KOPT-K1 (cell line): Measurements from ENCODE around the gene SPTBN4.
"Not testable (repeated sequence)": the region's sequence is repeated elsewhere in the genome, so short reads cannot be mapped to it uniquely, and the experiment has no call there.

Source experiments
- H3K27ac ChIP-seq: fragments of 200-600 bp; sonication (generic); 2 replicates; pipeline ENCODE4 v1.5.1; 2016; ENCODE audit warnings: antibody characterized with exemption, mild to moderate bottlenecking, low read depth, low read length; ENCODE audit not compliant: poor library complexity, severe bottlenecking
- H3K36me3 ChIP-seq: fragments of 200-600 bp; sonication (generic); 2 replicates; pipeline ENCODE4 v1.5.1; 2017; ENCODE audit warnings: antibody characterized with exemption, mild to moderate bottlenecking, low read length, moderate library complexity; ENCODE audit not compliant: insufficient read depth
- H3K9me3 ChIP-seq: fragments of 200-600 bp; sonication (generic); 2 replicates; pipeline ENCODE4 v1.5.1; 2017; ENCODE audit warnings: antibody characterized with exemption, low read length, mild to moderate bottlenecking; ENCODE audit not compliant: insufficient read depth, poor library complexity, severe bottlenecking

The SPTBN4 gene

DNA sequence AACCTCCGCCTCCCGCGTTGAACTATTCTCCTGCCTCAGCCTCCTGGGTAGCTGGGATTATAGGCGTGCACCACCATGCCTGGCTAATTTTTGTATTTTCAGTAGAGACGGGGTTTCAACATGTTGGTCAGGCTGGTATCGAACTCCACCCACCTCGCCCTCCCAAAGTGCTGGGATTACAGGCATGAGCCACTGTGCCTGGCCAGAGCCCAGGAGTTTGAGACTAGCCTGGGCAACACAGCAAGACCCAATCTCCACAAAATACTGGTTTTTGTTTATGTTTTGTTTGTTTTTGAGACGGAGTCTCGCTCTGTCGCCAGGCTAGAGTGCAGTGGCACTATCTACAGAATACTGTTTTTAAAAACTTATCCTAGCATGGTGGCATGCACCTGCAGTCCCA is 36.6 kb upstream of the SPTBN4 start:
- H3K36me3 ChIP-seq, H3K9me3 ChIP-seq, H3K27ac ChIP-seq: not testable (repeated sequence)

DNA sequence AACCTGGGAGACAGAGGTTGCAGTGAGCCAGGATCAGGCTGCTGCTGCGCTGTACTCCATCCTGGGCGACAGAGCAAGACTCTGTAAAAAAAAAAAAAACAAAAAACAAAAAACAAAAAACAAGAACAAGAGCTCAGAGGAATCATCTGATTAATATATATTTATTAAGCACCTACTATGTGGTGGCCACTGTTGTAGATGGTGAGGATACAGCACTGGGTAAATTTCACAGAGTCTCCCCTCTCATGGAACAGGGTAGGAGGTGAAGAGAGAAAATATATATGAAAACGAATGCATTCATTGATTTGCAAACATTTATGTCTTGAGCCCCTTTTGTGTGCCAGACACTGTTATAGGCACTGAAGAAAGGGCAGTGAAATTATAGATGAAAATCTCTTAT is 35.1 kb upstream of the SPTBN4 start:
- H3K27ac ChIP-seq: no peak overlapping the region

DNA sequence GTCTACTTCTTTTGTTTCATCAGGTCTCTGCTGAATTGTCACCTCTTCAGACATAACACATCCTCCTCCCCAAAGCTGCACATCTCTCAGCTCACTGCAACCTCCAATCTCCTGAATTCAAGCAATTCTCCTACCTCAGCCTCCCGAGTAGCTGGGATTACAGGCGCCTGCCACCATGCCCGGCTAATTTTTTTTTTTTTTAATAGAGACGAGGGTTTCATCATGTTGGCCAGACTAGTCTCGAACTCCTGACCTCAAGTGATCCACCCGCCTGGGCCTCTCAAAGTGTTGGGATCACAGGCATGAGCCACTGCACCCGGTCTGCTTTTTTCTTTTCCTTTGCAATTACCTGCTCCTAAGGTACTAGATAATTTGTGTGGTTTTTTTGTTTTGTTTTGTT is 34.0 kb upstream of the SPTBN4 start:
- H3K27ac ChIP-seq, H3K36me3 ChIP-seq, H3K9me3 ChIP-seq: not testable (repeated sequence)

More for the DNA sequence above, 35.1 kb upstream of the SPTBN4 start:
- Histone ChIP-seq H3K36me3 (no peaks in the 10 kb centered on the region), H3K9me3 (no peaks in the 10 kb centered on the region)

DNA sequence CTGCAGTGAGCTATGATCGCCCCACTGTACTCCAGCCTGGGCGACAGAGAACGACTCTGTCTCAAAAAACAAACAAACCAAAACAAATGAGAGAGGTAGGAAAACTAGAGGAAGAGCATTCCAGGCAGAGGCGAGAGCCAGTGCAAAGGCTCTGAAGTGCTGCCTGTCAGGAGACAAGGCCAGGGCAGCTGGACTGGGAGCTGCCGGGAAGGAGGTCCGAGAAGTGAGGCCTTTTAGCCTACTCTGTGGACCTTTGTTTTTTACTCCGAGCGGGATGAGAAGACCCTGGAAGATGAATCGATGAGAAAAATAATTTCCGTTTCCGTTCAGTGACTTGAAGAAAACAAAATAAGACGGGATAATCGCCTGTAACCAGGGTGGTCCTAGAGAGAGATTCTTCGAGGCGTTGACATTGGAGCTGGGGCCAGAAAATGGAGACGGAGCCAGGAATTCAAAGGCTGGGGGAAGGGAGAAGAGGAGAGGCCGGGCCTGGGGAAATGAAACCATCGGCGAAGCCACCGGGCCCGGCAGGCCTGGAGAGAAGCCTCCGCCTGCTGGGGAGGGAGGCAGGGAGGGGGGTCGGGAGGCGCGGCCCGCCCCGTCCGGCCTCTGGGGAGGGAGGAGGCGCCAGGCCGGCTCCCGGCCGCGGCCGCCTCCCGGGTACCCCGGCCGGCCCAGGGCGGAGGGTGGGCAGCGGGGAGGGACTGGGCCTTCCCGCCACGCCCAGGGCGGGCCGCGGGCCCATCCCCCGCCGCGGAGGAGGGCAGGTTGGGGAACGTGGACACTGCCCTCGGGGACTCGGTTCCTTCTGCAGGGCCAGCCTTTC is 33.2 kb upstream of the SPTBN4 start:
- Histone ChIP-seq H3K27ac (no peak overlapping the region), H3K9me3 (no peaks in the 10 kb centered on the region), H3K36me3 (no peaks in the 10 kb centered on the region)

DNA sequence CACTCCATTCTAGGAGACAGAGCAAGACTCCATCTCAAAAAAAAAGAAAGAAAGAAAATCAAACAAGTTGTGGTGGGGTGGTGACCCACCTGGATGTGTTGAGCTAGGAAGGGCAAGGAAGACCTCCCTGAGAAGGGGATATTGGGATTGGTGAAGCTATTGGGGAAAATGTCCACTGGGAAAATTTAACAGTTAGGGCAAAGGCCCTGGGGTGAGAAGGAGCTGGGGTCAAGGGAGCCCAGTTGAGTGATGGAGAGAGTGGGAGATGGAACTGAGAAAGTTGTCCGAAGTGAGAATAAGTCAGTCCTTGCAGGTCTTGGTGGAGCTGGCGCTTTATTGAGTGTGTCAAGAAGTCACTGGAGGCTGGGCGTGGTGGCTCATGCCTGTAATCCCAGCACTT is 28.5 kb upstream of the SPTBN4 start:
- no peaks in the 10 kb centered on the region for H3K9me3 ChIP-seq
- peaks cover 17% of the 10 kb centered on the region for H3K36me3 ChIP-seq
- H3K27ac ChIP-seq: no peak overlapping the region

DNA sequence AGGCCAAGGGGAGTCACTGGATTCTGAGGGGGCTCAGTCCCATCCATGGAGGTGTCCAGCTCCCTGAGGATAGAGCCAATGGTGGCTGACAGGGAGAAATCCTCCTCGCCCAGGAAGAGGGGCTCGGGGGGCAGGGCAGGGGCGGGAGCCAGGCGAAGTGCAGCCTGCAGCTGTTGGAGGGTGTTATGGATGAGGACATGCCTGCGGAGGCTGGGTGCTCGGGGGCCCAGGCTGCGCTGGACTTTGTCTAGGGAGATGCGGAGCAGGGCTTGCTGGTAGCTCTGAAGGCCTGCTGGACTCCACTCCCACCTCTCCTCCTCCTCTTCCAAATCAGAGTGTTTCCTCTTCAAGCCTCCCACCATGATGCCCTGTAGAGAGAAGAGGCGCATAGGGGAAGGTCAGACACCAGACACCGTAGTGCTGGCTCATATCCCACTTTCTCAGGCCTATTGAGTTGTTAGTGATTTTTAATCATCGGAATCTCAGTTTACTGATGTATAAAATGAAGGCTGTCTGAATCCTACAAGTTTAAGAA is 25.0 kb upstream of the SPTBN4 start:
- no peaks in the 10 kb centered on the region for H3K9me3 ChIP-seq
- H3K36me3 ChIP-seq: peaks cover 17% of the 10 kb centered on the region
- no peak overlapping the region for H3K27ac ChIP-seq

DNA sequence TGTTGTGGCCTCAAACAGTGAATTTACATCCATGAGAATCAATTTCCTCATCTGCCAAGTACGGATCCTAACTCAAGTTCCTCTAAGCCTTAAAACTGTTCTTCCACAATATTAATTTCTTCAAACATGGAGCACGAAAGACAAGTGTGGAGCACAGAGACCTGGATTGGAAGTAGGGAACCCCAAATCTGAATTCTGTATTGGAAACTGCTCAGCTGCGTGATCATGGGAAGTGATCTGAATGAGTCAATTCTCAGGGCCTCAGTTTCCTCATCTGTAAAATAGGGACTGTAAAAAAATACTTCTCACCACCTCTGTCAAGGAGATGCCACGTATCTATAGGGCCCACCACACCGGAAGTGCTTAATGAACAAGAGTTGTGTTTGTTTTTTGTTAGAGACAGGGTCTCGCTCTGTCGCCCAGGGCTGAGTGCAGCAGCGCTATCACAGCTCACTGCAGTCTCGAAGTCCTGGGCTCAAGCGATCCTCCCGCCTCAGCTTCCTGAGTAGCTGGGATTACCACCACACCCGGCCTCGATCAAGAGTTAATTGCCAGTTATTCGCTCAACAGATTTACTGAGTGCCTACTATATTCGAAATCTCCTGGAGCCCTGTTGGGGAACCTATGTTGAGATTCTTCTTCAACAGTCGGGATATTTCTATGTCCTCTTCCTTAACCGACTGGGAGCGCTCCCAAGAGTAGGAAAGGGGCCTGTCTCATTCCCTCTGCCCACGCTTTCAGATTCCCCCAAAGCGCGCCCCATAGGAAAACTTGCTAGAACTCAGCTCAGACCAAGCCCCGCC is 24.3 kb upstream of the SPTBN4 start:
- H3K9me3 ChIP-seq: no peaks in the 10 kb centered on the region
- peaks cover 17% of the 10 kb centered on the region for H3K36me3 ChIP-seq
- H3K27ac ChIP-seq: peak overlapping the region; percentile 63

DNA sequence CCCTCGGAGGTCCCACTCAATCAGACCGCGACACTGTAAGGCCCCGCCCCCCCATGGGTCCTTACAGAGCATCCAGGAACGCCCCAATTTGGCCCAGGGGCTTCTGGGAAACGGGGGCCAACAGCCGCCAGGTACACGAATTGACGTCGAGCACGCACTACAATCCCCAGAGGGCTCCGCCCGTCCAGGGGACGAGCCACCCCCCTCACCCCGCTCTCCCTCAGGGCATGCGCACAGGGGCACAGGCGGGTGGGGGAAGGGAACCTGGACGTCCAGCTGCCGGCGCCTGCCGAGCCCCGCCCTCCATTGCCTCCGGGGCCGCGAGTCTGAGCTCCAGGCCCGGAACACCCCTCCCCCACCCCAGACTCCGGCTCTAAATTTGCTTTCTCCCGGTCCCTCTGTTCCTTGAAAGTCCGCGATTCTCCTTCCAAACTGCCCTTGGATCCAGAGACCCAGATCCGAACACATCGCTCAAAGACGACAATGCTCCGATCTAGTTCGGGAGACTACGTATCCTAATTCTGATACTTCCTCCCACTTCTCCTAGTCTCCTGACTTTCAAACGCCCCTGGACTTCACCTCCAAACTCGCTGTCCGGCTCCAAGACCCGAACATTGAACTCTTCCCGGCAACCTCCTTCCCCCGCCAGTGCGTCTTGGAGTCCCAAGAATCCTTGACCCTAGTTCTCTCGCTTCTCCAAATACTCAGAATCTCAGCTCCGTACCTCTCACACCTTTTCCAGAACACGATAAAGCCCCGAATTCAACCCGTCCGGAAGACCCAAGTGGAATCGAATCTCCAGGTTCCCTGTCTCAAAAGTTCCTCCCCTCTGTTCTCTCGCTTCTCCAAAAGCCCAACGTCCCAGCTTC is 23.4 kb upstream of the SPTBN4 start:
- H3K9me3 ChIP-seq: no peaks in the 10 kb centered on the region
- peak overlapping the region; percentile 80 for H3K27ac ChIP-seq
- peaks cover 17% of the 10 kb centered on the region for H3K36me3 ChIP-seq

DNA sequence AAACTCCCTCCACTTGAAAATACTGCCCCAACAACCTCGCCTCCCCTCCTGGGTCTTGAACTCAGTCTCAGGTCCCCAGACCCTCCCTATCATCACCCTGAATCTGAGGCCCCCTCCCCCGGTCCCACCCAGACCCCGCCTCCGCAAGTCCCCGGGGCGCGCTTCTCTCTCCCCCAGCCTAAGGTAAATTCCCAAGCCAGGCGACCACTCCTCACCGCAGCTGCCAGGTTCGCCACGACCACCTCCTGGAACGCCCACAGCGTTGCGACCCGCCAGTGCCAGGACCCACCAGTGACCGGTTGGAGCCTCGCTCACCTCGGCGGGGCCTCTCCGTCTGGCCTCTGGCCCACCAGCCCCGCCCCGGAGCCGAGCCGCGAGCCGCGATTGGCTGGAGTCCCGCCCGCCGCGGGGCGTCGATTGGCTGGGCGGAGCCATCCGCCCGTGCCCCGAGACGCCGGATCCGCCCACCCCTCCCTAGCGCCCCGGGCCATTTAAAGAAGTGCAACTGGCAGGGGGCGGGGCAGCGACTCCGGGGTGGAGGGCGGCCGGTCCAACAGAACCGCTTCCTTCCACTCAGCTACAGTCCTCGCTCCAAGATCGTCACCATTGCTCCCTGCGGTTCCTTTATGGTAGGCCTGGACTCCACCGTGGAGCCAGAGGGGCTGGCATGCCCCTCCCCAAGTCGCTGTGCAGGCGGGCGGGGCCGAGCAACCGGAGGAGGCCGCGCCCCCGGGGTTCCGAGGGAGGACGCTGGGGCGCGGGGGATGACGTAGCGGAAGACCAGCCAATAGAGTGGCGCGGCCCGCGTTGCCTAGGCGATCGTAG is 22.6 kb upstream of the SPTBN4 start, which contains the start of gene SERTAD3:
TSS of gene SERTAD3 (minus strand) at position 336 of the 825 bp plus-strand sequence. CDS start 2,255 bp downstream, outside the sequence.
- Histone ChIP-seq H3K36me3 (peaks cover 17% of the 10 kb centered on the region), H3K27ac (peak within 1 kb of the TSS; percentile 80), H3K9me3 (no peaks in the 10 kb centered on the region)

DNA sequence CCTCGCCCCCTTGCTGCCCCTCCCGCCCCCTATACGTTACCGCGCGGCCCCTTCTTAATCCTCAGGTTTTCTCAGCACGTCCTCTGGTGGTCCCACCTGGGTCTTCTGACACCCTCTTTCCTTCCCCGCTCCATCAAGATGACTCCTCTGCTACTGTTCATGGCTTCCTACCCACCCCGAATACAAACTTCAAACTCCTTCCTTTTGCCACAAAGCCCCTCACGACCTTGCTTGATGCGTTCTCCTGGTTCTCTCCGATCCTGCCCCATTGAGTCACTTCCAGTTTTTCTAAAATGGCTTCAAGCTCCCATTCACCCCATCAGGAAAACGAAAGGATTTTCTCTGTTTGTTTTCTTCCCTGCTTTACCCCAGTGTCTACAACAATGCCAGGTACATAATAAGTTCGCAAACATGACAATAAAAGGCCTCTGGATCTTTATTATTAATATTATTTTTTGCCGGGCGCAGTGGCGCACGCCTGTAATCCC is 21.9 kb upstream of the SPTBN4 start:
- Histone ChIP-seq H3K9me3 (no peaks in the 10 kb centered on the region), H3K27ac (peak overlapping the region; percentile 80), H3K36me3 (peaks cover 17% of the 10 kb centered on the region)

DNA sequence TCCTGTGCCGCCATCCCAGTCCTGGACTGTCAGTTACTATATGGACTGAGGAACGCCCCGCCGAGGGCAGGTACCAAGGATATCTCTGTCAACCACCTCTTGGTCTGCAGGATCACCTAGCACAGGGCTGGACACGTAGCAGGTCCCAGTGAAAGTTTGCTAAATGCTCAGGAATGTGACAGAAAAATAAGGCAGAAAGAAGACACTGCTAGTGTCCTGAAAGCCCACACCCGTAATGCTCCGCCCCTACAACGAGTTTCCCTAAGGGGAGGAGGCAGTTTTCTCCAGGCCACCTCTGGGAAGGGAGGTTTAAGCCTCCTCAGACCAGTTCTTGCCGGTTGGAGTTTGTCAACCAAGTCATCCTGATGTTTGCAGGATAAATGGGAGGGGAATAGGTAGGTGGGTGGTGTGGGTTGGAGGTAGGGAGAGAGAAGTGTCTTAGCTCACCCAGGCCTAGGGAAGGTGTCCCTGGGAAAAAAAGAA is 21.0 kb upstream of the SPTBN4 start:
- Histone ChIP-seq H3K36me3 (peaks cover 10% of the 10 kb centered on the region; the same call in 1 of the 2 replicates), H3K27ac (no peak overlapping the region), H3K9me3 (no peaks in the 10 kb centered on the region)

DNA sequence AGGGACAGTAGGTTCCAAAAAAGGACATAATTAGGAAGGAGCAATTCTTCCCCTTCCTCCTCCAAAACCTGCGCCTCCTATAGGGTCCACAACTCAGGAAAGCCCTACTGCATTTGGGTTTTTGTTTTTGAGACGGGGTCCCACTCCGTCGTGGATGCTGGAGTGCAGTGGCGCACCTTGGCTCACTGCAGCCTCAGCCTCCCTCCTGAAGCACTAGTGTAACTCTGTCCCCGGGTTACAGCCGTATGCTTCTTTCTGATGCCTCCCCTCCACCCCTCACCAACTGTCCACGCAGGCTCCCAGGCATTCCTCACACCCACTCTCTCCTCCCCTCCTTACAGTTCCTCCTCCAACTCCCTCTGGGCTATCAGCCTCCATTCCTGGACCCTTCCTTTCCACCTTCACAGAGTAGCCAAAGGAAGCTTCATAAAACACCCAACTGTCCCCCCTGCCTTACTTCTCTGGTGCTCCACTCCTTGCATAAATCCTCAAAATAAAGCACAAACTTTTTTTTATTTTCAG is 20.5 kb upstream of the SPTBN4 start:
- no peaks in the 10 kb centered on the region for H3K9me3 ChIP-seq
- H3K36me3 ChIP-seq: peaks cover 5% of the 10 kb centered on the region; the same call in 1 of the 2 replicates
- H3K27ac ChIP-seq: no peak overlapping the region

DNA sequence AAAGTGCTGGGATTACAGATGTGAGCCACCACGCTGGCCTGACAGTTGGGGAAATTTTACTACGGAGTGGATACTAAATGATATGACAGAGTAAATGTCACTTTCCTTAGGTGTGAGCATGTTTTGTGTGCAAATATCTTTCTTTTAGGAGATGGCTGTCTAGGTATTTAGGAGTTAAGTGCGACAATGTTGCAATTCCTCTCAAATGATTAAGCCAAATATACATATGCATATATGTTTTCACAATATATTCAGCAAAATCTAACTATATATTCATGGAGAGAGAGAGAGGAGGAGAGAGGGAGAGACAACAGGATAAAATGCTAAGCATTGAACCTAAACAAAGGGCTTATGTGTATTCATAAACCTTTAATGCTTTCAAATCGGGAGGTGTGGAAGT is 17.3 kb upstream of the SPTBN4 start:
- H3K9me3 ChIP-seq: no peaks in the 10 kb centered on the region
- H3K27ac ChIP-seq: no peak overlapping the region
- H3K36me3 ChIP-seq: no peaks in the 10 kb centered on the region
